ENCODE results near the gene SETD5. TPM values are rescaled to one million over a fixed set of nuclear protein-coding genes. Genes with fewer than 3 reads are reported as not detected.

SETD5 gene
- total RNA-seq, 3 donors from 2014 or later (not counting 1 experiment from before 2014, with no cell fraction given), result 106 to 154 (median 140) TPM

DNA sequence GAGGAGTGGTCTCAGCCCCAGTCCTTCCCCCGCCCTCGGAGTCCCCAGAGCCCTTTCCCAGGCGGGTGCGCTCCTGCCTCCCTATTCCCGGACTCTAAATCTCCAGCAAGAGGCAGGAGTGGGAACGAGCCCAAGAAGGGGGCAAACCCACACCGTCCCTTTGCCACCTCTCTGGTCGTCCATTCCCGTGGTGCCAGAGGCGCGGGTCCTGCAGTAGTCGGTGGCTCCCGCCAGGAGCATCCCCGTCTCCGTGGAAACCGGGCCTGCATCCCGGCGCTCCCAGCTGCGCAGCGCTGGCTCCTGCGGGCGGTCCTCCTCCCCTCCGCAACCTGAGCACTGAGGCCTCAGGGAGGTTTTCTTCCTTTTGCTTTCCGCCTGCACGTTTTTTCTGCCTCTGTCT is 111.4 kb downstream of the SETD5 start:
- Mint-ChIP-seq H3K4me1 (no peaks in the 10 kb centered on the region), H3K4me3 (no peak overlapping the region), H3K27me3 (ENCODE audit: low read depth in 2 of 2) (peaks cover 19 to 33% of the 10 kb centered on the region in 2 donors), H3K9me3 (no peaks in the 10 kb centered on the region), H3K27ac (no peak overlapping the region), H3K36me3 (no peaks in the 10 kb centered on the region)
- no peak for DNase-seq
- ATAC-seq, result no peak
- H3K4me1 ChIP-seq (ENCODE audit: control insufficient read depth, insufficient read depth, low read length), result no peaks in the 10 kb centered on the region
- H3K4me3 ChIP-seq (ENCODE audit: low read length), result no peak overlapping the region
- 21% methylated on average over 25 of the region's 25 CpGs for WGBS (ENCODE audit: insufficient coverage)
- TF ChIP-seq, protein P1, sequence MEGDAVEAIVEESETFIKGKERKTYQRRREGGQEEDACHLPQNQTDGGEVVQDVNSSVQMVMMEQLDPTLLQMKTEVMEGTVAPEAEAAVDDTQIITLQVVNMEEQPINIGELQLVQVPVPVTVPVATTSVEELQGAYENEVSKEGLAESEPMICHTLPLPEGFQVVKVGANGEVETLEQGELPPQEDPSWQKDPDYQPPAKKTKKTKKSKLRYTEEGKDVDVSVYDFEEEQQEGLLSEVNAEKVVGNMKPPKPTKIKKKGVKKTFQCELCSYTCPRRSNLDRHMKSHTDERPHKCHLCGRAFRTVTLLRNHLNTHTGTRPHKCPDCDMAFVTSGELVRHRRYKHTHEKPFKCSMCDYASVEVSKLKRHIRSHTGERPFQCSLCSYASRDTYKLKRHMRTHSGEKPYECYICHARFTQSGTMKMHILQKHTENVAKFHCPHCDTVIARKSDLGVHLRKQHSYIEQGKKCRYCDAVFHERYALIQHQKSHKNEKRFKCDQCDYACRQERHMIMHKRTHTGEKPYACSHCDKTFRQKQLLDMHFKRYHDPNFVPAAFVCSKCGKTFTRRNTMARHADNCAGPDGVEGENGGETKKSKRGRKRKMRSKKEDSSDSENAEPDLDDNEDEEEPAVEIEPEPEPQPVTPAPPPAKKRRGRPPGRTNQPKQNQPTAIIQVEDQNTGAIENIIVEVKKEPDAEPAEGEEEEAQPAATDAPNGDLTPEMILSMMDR (IDR thresholded peaks at IDR 0.05), result no peak
- no peaks in the 10 kb centered on the region for H3K36me3 ChIP-seq (ENCODE audit: control insufficient read depth, insufficient read depth, low read length)
- intact Hi-C loops (cut with micrococcal nuclease), result no loop called here
- no peaks in the 10 kb centered on the region for H3K9me3 ChIP-seq (ENCODE audit: control insufficient read depth, insufficient read depth, low read length)
- H3K27me3 ChIP-seq (ENCODE audit: control insufficient read depth, insufficient read depth, low read length), result peaks cover 6% of the 10 kb centered on the region
- no peak overlapping the region for H3K27ac ChIP-seq (ENCODE audit: low read length)

DNA sequence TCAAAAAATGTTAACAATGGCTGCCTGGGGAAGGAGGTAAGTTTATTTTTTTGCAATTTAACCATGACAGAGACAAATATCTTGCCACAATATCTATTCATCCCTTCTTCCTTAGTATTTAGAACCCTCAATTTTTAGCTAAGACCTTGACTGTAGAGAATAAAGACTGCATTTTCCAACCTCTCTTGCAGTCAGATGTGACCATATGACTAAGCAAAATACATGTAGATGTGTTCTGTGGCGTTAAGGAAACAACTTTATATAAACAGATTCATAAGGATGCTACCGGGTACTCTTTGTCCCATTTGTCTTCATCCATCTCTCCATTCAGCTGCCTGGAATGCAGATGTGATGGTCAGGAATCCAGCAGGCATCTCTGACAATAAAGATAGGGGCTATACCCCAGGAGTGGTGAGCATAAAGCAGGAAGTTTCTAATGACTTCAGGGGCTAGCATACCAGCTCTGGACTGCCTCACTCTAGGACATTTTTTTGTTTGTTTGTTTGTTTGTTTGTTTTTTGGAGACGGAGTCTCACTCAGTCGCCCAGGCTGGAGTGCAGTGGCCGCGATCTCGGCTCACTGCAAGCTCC is 115.1 kb downstream of the SETD5 start:
- Histone ChIP-seq H3K36me3 (ENCODE audit: control insufficient read depth, insufficient read depth, low read length) (no peaks in the 10 kb centered on the region), H3K9me3 (ENCODE audit: control insufficient read depth, insufficient read depth, low read length) (no peaks in the 10 kb centered on the region), H3K27me3 (ENCODE audit: control insufficient read depth, insufficient read depth, low read length) (peaks cover 6% of the 10 kb centered on the region), H3K4me1 (ENCODE audit: control insufficient read depth, insufficient read depth, low read length) (no peaks in the 10 kb centered on the region), H3K4me3 (ENCODE audit: low read length) (no peak overlapping the region), H3K27ac (ENCODE audit: low read length) (no peak overlapping the region)
- 78% methylated on average over 7 of the region's 7 CpGs for WGBS (ENCODE audit: insufficient coverage)
- intact Hi-C loops (cut with micrococcal nuclease), result no loop called here
- Mint-ChIP-seq H3K27me3 (ENCODE audit: low read depth in 2 of 2) (peaks cover 14 to 22% of the 10 kb centered on the region in 2 donors), H3K4me1 (no peaks in the 10 kb centered on the region), H3K27ac (no peak overlapping the region), H3K36me3 (no peaks in the 10 kb centered on the region), H3K9me3 (no peaks in the 10 kb centered on the region), H3K4me3 (no peak overlapping the region)
- TF ChIP-seq, protein P1 (IDR thresholded peaks at IDR 0.05), result no peak
- no peak for ATAC-seq
- DNase-seq, result no peak

DNA sequence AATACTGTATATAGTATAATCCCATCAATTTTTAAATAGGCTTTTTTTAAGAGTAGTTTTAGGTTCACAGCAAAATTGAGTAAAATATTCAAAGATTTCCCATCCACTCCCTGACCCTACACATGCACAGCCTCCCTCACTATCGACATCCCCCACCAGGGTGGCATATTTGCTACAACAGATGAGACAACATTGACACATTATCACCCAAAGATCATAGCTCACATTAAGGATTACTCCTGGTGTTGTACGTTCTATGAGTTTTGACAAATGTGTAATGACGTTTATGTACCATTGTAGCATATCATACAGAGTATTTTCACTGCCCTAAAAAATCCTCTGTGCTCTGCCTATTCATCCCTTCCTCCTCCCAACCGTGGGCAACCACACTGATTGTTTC is 116.9 kb downstream of the SETD5 start:
- no peak for DNase-seq
- Mint-ChIP-seq H3K4me1 (no peaks in the 10 kb centered on the region), H3K9me3 (no peaks in the 10 kb centered on the region), H3K4me3 (no peak overlapping the region), H3K27ac (no peak overlapping the region), H3K36me3 (no peaks in the 10 kb centered on the region), H3K27me3 (ENCODE audit: low read depth in 2 of 2) (peaks cover 8 to 18% of the 10 kb centered on the region in 2 donors)
- 60% methylated on average over 2 of the region's 4 CpGs for WGBS (ENCODE audit: insufficient coverage)
- H3K36me3 ChIP-seq (ENCODE audit: control insufficient read depth, insufficient read depth, low read length), result no peaks in the 10 kb centered on the region
- H3K9me3 ChIP-seq (ENCODE audit: control insufficient read depth, insufficient read depth, low read length), result no peaks in the 10 kb centered on the region
- intact Hi-C loops (cut with micrococcal nuclease), result no loop called here
- TF ChIP-seq, protein P1 (IDR thresholded peaks at IDR 0.05), result no peak
- H3K4me1 ChIP-seq (ENCODE audit: control insufficient read depth, insufficient read depth, low read length), result no peaks in the 10 kb centered on the region
- peaks cover 4% of the 10 kb centered on the region for H3K27me3 ChIP-seq (ENCODE audit: control insufficient read depth, insufficient read depth, low read length)
- H3K27ac ChIP-seq (ENCODE audit: low read length), result no peak overlapping the region
- no peak for ATAC-seq
- H3K4me3 ChIP-seq (ENCODE audit: low read length), result no peak overlapping the region

DNA sequence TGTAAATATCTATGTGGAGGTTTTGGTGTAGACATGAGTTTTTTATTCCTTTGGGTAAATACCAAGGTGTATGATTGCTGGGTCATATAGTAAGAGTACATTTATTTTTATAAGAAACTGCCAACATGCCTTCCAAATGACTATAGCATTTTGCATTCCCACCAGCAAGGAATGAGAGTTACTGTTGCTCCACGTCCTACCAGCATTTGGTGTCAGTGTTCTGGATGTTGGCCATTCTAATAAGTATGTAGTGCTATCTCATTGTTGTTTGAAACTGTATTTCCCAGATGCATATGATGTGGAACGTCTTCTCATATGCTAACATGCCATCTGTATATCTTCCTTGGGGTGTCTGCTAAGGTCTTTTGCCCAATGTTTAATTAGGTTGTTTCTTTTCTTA is 117.5 kb downstream of the SETD5 start:
- H3K4me3 ChIP-seq (ENCODE audit: low read length), result no peak overlapping the region
- H3K36me3 Mint-ChIP-seq, result no peaks in the 10 kb centered on the region
- no peaks in the 10 kb centered on the region for H3K9me3 Mint-ChIP-seq
- intact Hi-C loops (cut with micrococcal nuclease), result no loop called here
- no peak for ATAC-seq
- no peaks in the 10 kb centered on the region for H3K27me3 ChIP-seq (ENCODE audit: control insufficient read depth, insufficient read depth, low read length)
- DNase-seq, result no peak
- no peak overlapping the region for H3K27ac ChIP-seq (ENCODE audit: low read length)
- no peak overlapping the region for H3K4me3 Mint-ChIP-seq
- H3K4me1 ChIP-seq (ENCODE audit: control insufficient read depth, insufficient read depth, low read length), result no peaks in the 10 kb centered on the region
- H3K9me3 ChIP-seq (ENCODE audit: control insufficient read depth, insufficient read depth, low read length), result no peaks in the 10 kb centered on the region
- H3K27me3 Mint-ChIP-seq (ENCODE audit: low read depth in 2 of 2), result peaks cover 8 to 19% of the 10 kb centered on the region in 2 donors
- no peak overlapping the region for H3K27ac Mint-ChIP-seq
- WGBS (ENCODE audit: insufficient coverage), result no CpG with 5 or more reads among the region's 2 CpGs
- TF ChIP-seq, protein P1 (IDR thresholded peaks at IDR 0.05), result no peak
- H3K4me1 Mint-ChIP-seq, result no peaks in the 10 kb centered on the region
- H3K36me3 ChIP-seq (ENCODE audit: control insufficient read depth, insufficient read depth, low read length), result no peaks in the 10 kb centered on the region
